Naive thymus-derived CD4-positive, alpha-beta T cell (primary cell): ENCODE data around the gene EMC6. TPM values are rescaled to one million over a fixed set of nuclear protein-coding genes. Genes with fewer than 3 reads are reported as not detected.
A peak's percentile ranks its signal among the peaks of the same experiment; 100 is the strongest.

Experiments used
- ATAC-seq: fragments of 150-1000 bp; cut with Tn5 transposase; 2 replicates; pipeline ENCODE4 v1.10.0; 2021; ENCODE audit warnings: mild to moderate bottlenecking, moderate library complexity
- CTCF ChIA-PET: fragments of 350-600 bp; sonication (Branson Sonifier 250); formaldehyde crosslinking; loops from one replicate; lab custom pipeline; 2021; ENCODE audit warnings: antibody characterized with exemption; lab: Charles Lee
- POLR2A ChIA-PET: fragments of 350-600 bp; sonication (Branson Sonifier 250); formaldehyde crosslinking; loops from one replicate; lab custom pipeline; 2021; ENCODE audit warnings: antibody characterized with exemption, inconsistent platforms; lab: Charles Lee
- DNase-seq, 9 donors: peaks; one replicate each; pipeline versions ENCODE4 v3.0.0 to v3.0.0-alpha.2; 2020 to 2022; ENCODE audit warnings: mixed read lengths in 1 of 9
- H3K27ac ChIP-seq: one replicate; pipeline ENCODE4 v1.7.0; 2013; ENCODE audit warnings: mild to moderate bottlenecking, low read depth, low read length, moderate library complexity
- H3K27me3 ChIP-seq, 2 donors: one replicate each; pipeline ENCODE4 v1.7.0; 2013; ENCODE audit warnings: low read length in 2 of 2, mild to moderate bottlenecking in 2 of 2, moderate library complexity in 2 of 2; ENCODE audit not compliant: control insufficient read depth in 2 of 2, insufficient read depth in 2 of 2
- H3K36me3 ChIP-seq, 3 experiments: 1 replicate in 2 of 3; 2 replicates in 1 of 3; pipeline ENCODE4 v1.7.0; 2013; ENCODE audit warnings: low read length in 3 of 3, mild to moderate bottlenecking in 3 of 3, moderate library complexity in 1 of 3; ENCODE audit not compliant: insufficient read depth in 3 of 3, control insufficient read depth in 2 of 3
- H3K4me1 ChIP-seq, 2 donors: one replicate each; pipeline ENCODE4 v1.7.0; 2013; ENCODE audit warnings: low read length in 2 of 2, mild to moderate bottlenecking in 2 of 2, moderate library complexity in 1 of 2; ENCODE audit not compliant: control insufficient read depth in 2 of 2, insufficient read depth in 2 of 2
- H3K4me3 ChIP-seq: 2 replicates; pipeline ENCODE4 v1.7.0; 2013; ENCODE audit warnings: mild to moderate bottlenecking, low read length
- H3K9me3 ChIP-seq, 3 experiments: 1 replicate in 2 of 3; 2 replicates in 1 of 3; pipeline ENCODE4 v1.7.0; 2013; ENCODE audit warnings: low read length in 3 of 3; ENCODE audit not compliant: control insufficient read depth in 2 of 3
- H3K27ac Mint-ChIP-seq, 9 donors: one replicate each; pipeline ENCODE4 v1.8.0; 2020 to 2022; ENCODE audit warnings: mixed read lengths in 9 of 9, mild to moderate bottlenecking in 8 of 9, moderate library complexity in 5 of 9, inconsistent platforms in 2 of 9
- H3K27me3 Mint-ChIP-seq, 5 donors: one replicate each; pipeline ENCODE4 v1.8.0; 2021 to 2022; ENCODE audit warnings: mixed read lengths in 5 of 5, mild to moderate bottlenecking in 1 of 5
- H3K36me3 Mint-ChIP-seq, 5 donors: one replicate each; pipeline ENCODE4 v1.8.0; 2020 to 2022; ENCODE audit warnings: mixed read lengths in 5 of 5, mild to moderate bottlenecking in 3 of 5, inconsistent platforms in 1 of 5
- H3K4me1 Mint-ChIP-seq, 7 donors: one replicate each; pipeline ENCODE4 v1.8.0; 2020 to 2022; ENCODE audit warnings: mixed read lengths in 7 of 7, mild to moderate bottlenecking in 3 of 7, inconsistent platforms in 1 of 7
- H3K4me3 Mint-ChIP-seq, 10 donors: one replicate each; pipeline ENCODE4 v1.8.0; 2020 to 2022; ENCODE audit warnings: mild to moderate bottlenecking in 10 of 10, mixed read lengths in 10 of 10, moderate library complexity in 6 of 10, inconsistent platforms in 2 of 10
- H3K9me3 Mint-ChIP-seq, 11 donors: one replicate each; pipeline ENCODE4 v1.8.0; 2020 to 2022; ENCODE audit warnings: mixed read lengths in 11 of 11, mild to moderate bottlenecking in 4 of 11, inconsistent platforms in 1 of 11, moderate library complexity in 1 of 11
- intact Hi-C, 2 donors: fragments of 100-400 bp; cut with micrococcal nuclease; formaldehyde crosslinking; loops; one replicate each; pipeline ENCODE4 v1.15.1; 2023
- polyA plus RNA-seq, 2 donors: library from polyadenylated mRNA; unstranded; fragments of 300-500 nt; fragmentation: Illumina TruSeq; gene quantifications; one replicate each; pipeline ENCODE4 v1.2.3, GENCODE V29; 2021
- total RNA-seq, 6 experiments: library from RNA in 5 of 6; stranded (reverse) in 5 of 6; gene quantifications; 1 replicate in 5 of 6; 2 replicates in 1 of 6; pipeline ENCODE4 v1.2.3 and lab custom pipeline; 2021 to 2026

EMC6 gene
- total and polyA plus RNA-seq, 7 experiments from 2014 or later = 23.1 to 133 (median 32.8) TPM

- ATAC-seq = no peak
- CTCF ChIA-PET = no interaction called here
Observed at GRCh38 chr17:3678095-3678820, 9.6 kb downstream of the EMC6 start.

GRCh38 chr17:3678821-3679530 is 10.4 kb downstream of the EMC6 start:
- Mint-ChIP-seq H3K9me3 (no peaks in the 10 kb centered on the region), H3K4me1 (peaks cover 0 to 25% (median 6%) of the 10 kb centered on the region in 7 donors), H3K36me3 (peaks cover 0 to 25% (median 0%) of the 10 kb centered on the region in 5 donors), H3K27me3 (no peaks in the 10 kb centered on the region), H3K4me3 (no peak overlapping the region), H3K27ac (no peak overlapping the region)
- Histone ChIP-seq H3K9me3 (no peaks in the 10 kb centered on the region), H3K4me1 (peaks cover 4 to 7% of the 10 kb centered on the region in 2 donors), H3K27me3 (no peaks in the 10 kb centered on the region), H3K27ac (no peak overlapping the region), H3K36me3 (peaks cover 0 to 29% (median 0%) of the 10 kb centered on the region in 3 experiments), H3K4me3 (no peak overlapping the region)
- ChIA-PET CTCF (no interaction called here), POLR2A (interaction anchor here (0.8 kb wide), 1 partner anchor 10 kb away, joined by 3 read pairs; the partner anchor contains the start of gene EMC6)
- no peak for ATAC-seq
- intact Hi-C loops = no loop called here
- DNase-seq = peak in 1 of 9 donors; percentile 4

More at GRCh38 chr17:3678095-3678820, 9.6 kb downstream of the EMC6 start:
- H3K4me1 Mint-ChIP-seq = peaks cover 0 to 22% (median 5%) of the 10 kb centered on the region in 7 donors
- peak overlapping the region in 1 of 9 donors; percentile 49 for H3K27ac Mint-ChIP-seq
- Histone ChIP-seq H3K4me1 (peaks cover 3 to 6% of the 10 kb centered on the region in 2 donors), H3K27ac (no peak overlapping the region), H3K36me3 (peaks cover 0 to 29% (median 0%) of the 10 kb centered on the region in 3 experiments), H3K4me3 (no peak overlapping the region), H3K27me3 (no peaks in the 10 kb centered on the region), H3K9me3 (no peaks in the 10 kb centered on the region)
- H3K27me3 Mint-ChIP-seq = no peaks in the 10 kb centered on the region
- intact Hi-C loops = no loop called here
- DNase-seq = peak in 1 of 9 donors; percentile 6
- H3K4me3 Mint-ChIP-seq = no peak overlapping the region
- peaks cover 0 to 23% (median 0%) of the 10 kb centered on the region in 5 donors for H3K36me3 Mint-ChIP-seq
- POLR2A ChIA-PET = interaction anchor here (0.7 to 0.8 kb wide), 2 partner anchors 9 to 168 kb away, joined by 3 to 5 read pairs; partner anchors contain the start of genes EMC6 and NCBP3
- no peaks in the 10 kb centered on the region for H3K9me3 Mint-ChIP-seq

GRCh38 chr17:3679531-3680126 is 11.0 kb downstream of the EMC6 start:
- Histone ChIP-seq H3K36me3 (peaks cover 0 to 29% (median 0%) of the 10 kb centered on the region in 3 experiments), H3K9me3 (no peaks in the 10 kb centered on the region), H3K4me1 (peaks cover 4 to 7% of the 10 kb centered on the region in 2 donors), H3K27me3 (no peaks in the 10 kb centered on the region), H3K27ac (no peak overlapping the region), H3K4me3 (no peak overlapping the region)
- no peaks in the 10 kb centered on the region for H3K9me3 Mint-ChIP-seq
- H3K4me3 Mint-ChIP-seq = peak overlapping the region in 1 of 10 donors; percentile 53
- H3K36me3 Mint-ChIP-seq = peaks cover 0 to 25% (median 0%) of the 10 kb centered on the region in 5 donors
- H3K4me1 Mint-ChIP-seq = peaks cover 0 to 25% (median 6%) of the 10 kb centered on the region in 7 donors
- intact Hi-C loops = no loop called here
- no peak for ATAC-seq
- peak in 1 of 9 donors; percentile 1 for DNase-seq
- CTCF ChIA-PET = no interaction called here
- H3K27ac Mint-ChIP-seq = peak overlapping the region in 3 of 9 donors; percentile 38 to 61 (median 59)
- H3K27me3 Mint-ChIP-seq = no peaks in the 10 kb centered on the region
- POLR2A ChIA-PET = interaction anchor here (0.5 kb wide), 1 partner anchor 60 kb away, joined by 3 read pairs; no protein-coding TSS in a partner anchor

- Histone ChIP-seq H3K9me3 (no peaks in the 10 kb centered on the region), H3K4me3 (no peak overlapping the region), H3K36me3 (peaks cover 0 to 29% (median 0%) of the 10 kb centered on the region in 3 experiments), H3K4me1 (peaks cover 4 to 7% of the 10 kb centered on the region in 2 donors), H3K27ac (no peak overlapping the region), H3K27me3 (no peaks in the 10 kb centered on the region)
- DNase-seq (peak in 1 of 9 donors; percentile 5), ATAC-seq (no peak)
- Mint-ChIP-seq H3K9me3 (no peaks in the 10 kb centered on the region), H3K4me3 (no peak overlapping the region), H3K27me3 (no peaks in the 10 kb centered on the region), H3K27ac (peak overlapping the region in 1 of 9 donors; percentile 38), H3K4me1 (peaks cover 0 to 25% (median 6%) of the 10 kb centered on the region in 7 donors), H3K36me3 (peaks cover 0 to 25% (median 0%) of the 10 kb centered on the region in 5 donors)
- POLR2A ChIA-PET = no interaction called here
- CTCF ChIA-PET = no interaction called here
- intact Hi-C loops = no loop called here
Observed at GRCh38 chr17:3681057-3681456, 12.4 kb downstream of the EMC6 start.

GRCh38 chr17:3681565-3681964 is 13.0 kb downstream of the EMC6 start:
- POLR2A ChIA-PET = interaction anchor here (1.3 kb wide), 1 partner anchor 29 kb away, joined by 6 read pairs; no protein-coding TSS in a partner anchor
- no peaks in the 10 kb centered on the region for H3K9me3 Mint-ChIP-seq
- H3K27ac Mint-ChIP-seq = peak overlapping the region in 1 of 9 donors; percentile 40
- Histone ChIP-seq H3K27ac (no peak overlapping the region), H3K4me3 (no peak overlapping the region), H3K27me3 (no peaks in the 10 kb centered on the region), H3K4me1 (peaks cover 4 to 7% of the 10 kb centered on the region in 2 donors), H3K36me3 (peaks cover 0 to 28% (median 0%) of the 10 kb centered on the region in 3 experiments), H3K9me3 (no peaks in the 10 kb centered on the region)
- CTCF ChIA-PET = no interaction called here
- H3K36me3 Mint-ChIP-seq = peaks cover 0 to 25% (median 0%) of the 10 kb centered on the region in 5 donors
- intact Hi-C loops = no loop called here
- H3K4me3 Mint-ChIP-seq = no peak overlapping the region
- ATAC-seq = no peak
- H3K4me1 Mint-ChIP-seq = peaks cover 0 to 25% (median 6%) of the 10 kb centered on the region in 7 donors
- no peaks in the 10 kb centered on the region for H3K27me3 Mint-ChIP-seq
- peak in 1 of 9 donors; percentile 2 for DNase-seq

GRCh38 chr17:3682033-3682432 is 13.4 kb downstream of the EMC6 start:
- ATAC-seq (no peak), DNase-seq (no peak)
- Mint-ChIP-seq H3K4me3 (no peak overlapping the region), H3K4me1 (peaks cover 0 to 25% (median 6%) of the 10 kb centered on the region in 7 donors), H3K27me3 (no peaks in the 10 kb centered on the region), H3K36me3 (peaks cover 0 to 25% (median 0%) of the 10 kb centered on the region in 5 donors), H3K9me3 (no peaks in the 10 kb centered on the region), H3K27ac (peak overlapping the region in 2 of 9 donors; percentile 10 to 52)
- Histone ChIP-seq H3K4me1 (peaks cover 4 to 7% of the 10 kb centered on the region in 2 donors), H3K27me3 (no peaks in the 10 kb centered on the region), H3K27ac (no peak overlapping the region), H3K36me3 (peaks cover 0 to 28% (median 0%) of the 10 kb centered on the region in 3 experiments), H3K4me3 (no peak overlapping the region), H3K9me3 (no peaks in the 10 kb centered on the region)
- ChIA-PET CTCF (interaction anchor here (0.8 kb wide), 1 partner anchor 144 kb away, joined by 7 read pairs; no protein-coding TSS in a partner anchor), POLR2A (interaction anchor here (1.3 to 1.8 kb wide), 2 partner anchors 29 to 41 kb away, joined by 6 to 7 read pairs; partner anchors contain the start of gene HASPIN)
- intact Hi-C loops = loop anchor here (2.0 kb wide), 4 partner anchors 29 to 145 kb away; partner anchors contain the start of gene HASPIN (in 2 of the 2)
